ENCODE results near the gene PRKAG2. TPM values are rescaled to one million over a fixed set of nuclear protein-coding genes. Genes with fewer than 3 reads are reported as not detected.
A peak's percentile ranks its signal among the peaks of the same experiment; 100 is the strongest.

The PRKAG2 gene
- polyA plus RNA-seq, 1 of the 3 experiments (the other 2 are of a cell fraction) = 51.6 TPM

DNA sequence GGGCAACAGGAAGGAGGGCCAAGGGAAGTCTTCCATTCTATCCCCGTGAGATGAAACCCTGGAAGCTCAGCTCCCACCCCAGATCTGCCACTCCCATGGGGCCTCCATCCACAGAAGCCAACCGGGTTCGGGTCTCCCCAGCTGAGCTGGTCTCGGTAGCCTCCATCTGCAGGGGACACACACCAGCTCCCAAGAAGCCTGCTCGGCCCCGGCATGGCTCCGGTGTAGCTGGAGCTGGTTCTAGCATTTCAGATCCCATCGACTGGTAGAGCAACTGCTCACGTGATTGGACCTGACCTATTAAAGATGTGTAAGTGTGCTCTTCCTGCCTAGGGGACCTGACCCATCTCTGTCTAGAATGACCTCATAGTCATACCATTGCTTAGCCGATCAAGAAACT lies 138.0 kb downstream of the PRKAG2 start (continued):
- TF ChIP-seq TEAD4 (IDR thresholded peaks at IDR 0.05; ENCODE audit: borderline replicate concordance, insufficient read depth) (no peak), RAD21 (IDR thresholded peaks at IDR 0.05; ENCODE audit: low read length) (no peak), USF1 (IDR thresholded peaks at IDR 0.05; ENCODE audit: borderline replicate concordance, low read depth) (no peak), MAX (IDR thresholded peaks at IDR 0.05; ENCODE audit: low read depth) (no peak), SIN3A (IDR thresholded peaks at IDR 0.05; ENCODE audit: borderline replicate concordance, low read depth, low read length) (no peak), POLR2AphosphoS5 (IDR thresholded peaks at IDR 0.05; ENCODE audit: low read depth, low read length) (no peak)
- TF ChIP-seq, protein P1, sequence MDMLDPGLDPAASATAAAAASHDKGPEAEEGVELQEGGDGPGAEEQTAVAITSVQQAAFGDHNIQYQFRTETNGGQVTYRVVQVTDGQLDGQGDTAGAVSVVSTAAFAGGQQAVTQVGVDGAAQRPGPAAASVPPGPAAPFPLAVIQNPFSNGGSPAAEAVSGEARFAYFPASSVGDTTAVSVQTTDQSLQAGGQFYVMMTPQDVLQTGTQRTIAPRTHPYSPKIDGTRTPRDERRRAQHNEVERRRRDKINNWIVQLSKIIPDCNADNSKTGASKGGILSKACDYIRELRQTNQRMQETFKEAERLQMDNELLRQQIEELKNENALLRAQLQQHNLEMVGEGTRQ (IDR thresholded peaks at IDR 0.05; ENCODE audit: borderline replicate concordance, low read depth, low read length) = no peak

GRCh38 chr7:151736403-151736909 lies 140.5 kb downstream of the PRKAG2 start:
- H3K27me3 ChIP-seq (ENCODE audit: insufficient read depth) = no peaks in the 10 kb centered on the region
- ChIA-PET CTCF (interaction anchor here (0.6 to 10.8 kb wide), 13 partner anchors 8 to 768 kb away, joined by 3 to 100 read pairs (median 3); no protein-coding TSS in a partner anchor), POLR2A (no interaction called here)
- no peaks in the 10 kb centered on the region for H3K9me2 ChIP-seq
- no peaks in the 10 kb centered on the region for H3K36me3 ChIP-seq (replicated peaks in 1 of 2; ENCODE audit: control insufficient read depth in 1 of 2, insufficient read depth in 2 of 2, low read length in 1 of 2)
- H3K4me2 ChIP-seq = peak overlapping the region; percentile 63
- WGBS (ENCODE audit: low lambda C conversion rate) = 4% methylated on average over 10 of the region's 10 CpGs
- peak overlapping the region; percentile 57; the same call in 1 of the 2 replicates for H2AFZ ChIP-seq (ENCODE audit: low read depth)
- peaks cover 6 to 14% of the 10 kb centered on the region in 2 experiments; a peak in 3 of 4 replicates for H3K4me1 ChIP-seq (ENCODE audit: control insufficient read depth in 1 of 2, insufficient read depth in 2 of 2, low read depth in 1 of 2, low read length in 1 of 2)
- H3K27ac ChIP-seq (ENCODE audit: low read depth in 2 of 2, low read length in 1 of 2) = peak overlapping the region; percentile 39 to 76; a peak in 3 of 4 replicates
- DNase-seq = peak; percentile 76
- no peaks in the 10 kb centered on the region for H3K9me3 ChIP-seq
- H3K4me3 ChIP-seq (ENCODE audit: low read depth in 2 of 2, low read length in 1 of 2) = peak overlapping the region; percentile 27 to 48; a peak in 3 of 4 replicates
- H4K20me1 ChIP-seq (ENCODE audit: insufficient read depth) = no peaks in the 10 kb centered on the region
- H3K9ac ChIP-seq = peak overlapping the region; percentile 43; the same call in 1 of the 2 replicates
- no peaks in the 10 kb centered on the region for H3K79me2 ChIP-seq (ENCODE audit: insufficient read depth)
- H3F3A ChIP-seq (replicated peaks; ENCODE audit: insufficient read depth) = peaks cover 9% of the 10 kb centered on the region
- TF ChIP-seq ELF1 (IDR thresholded peaks at IDR 0.05) (no peak), SIN3A (IDR thresholded peaks at IDR 0.05; ENCODE audit: borderline replicate concordance, low read depth, low read length) (no peak), EZH2phosphoT487 (IDR thresholded peaks at IDR 0.05; ENCODE audit: borderline replicate concordance, low read depth) (no peak), MEF2A (IDR thresholded peaks at IDR 0.05; ENCODE audit: borderline replicate concordance, low read depth) (peak; percentile 60; the same call in 1 of the 2 replicates), NRF1 (IDR thresholded peaks at IDR 0.05; ENCODE audit: low read depth, low read length) (no peak), TCF12 (IDR thresholded peaks at IDR 0.05) (peak; percentile 79), GATA2 (CRISPR knock-in tag; IDR thresholded peaks at IDR 0.05) (no peak), IRF3 (IDR thresholded peaks at IDR 0.05; ENCODE audit: low read depth, low read length) (no peak), FOSL2 (IDR thresholded peaks at IDR 0.05; ENCODE audit: borderline replicate concordance, low read depth) (peak; percentile 65; the same call in 1 of the 2 replicates), CHD2 (IDR thresholded peaks at IDR 0.05; ENCODE audit: low read length, partially characterized antibody) (no peak), NFIC (IDR thresholded peaks at IDR 0.05; ENCODE audit: borderline replicate concordance) (peak; percentile 87), TEAD4 (IDR thresholded peaks at IDR 0.05; ENCODE audit: borderline replicate concordance, insufficient read depth) (peak; percentile 72), USF1 (IDR thresholded peaks at IDR 0.05; ENCODE audit: borderline replicate concordance, low read depth) (peak; percentile 46; the same call in 1 of the 2 replicates), TAF1 (IDR thresholded peaks at IDR 0.05; ENCODE audit: borderline replicate concordance, low read depth, low read length) (peak; percentile 75; the same call in 1 of the 2 replicates), JUND (IDR thresholded peaks at IDR 0.05) (peak; percentile 55; the same call in 1 of the 2 replicates), PBX3 (IDR thresholded peaks at IDR 0.05) (peak; percentile 95), GABPA (IDR thresholded peaks at IDR 0.05; ENCODE audit: low read depth) (no peak), FOXM1 (IDR thresholded peaks at IDR 0.05; ENCODE audit: low read depth) (no peak; the same call in 1 of the 2 replicates)
- TF ChIP-seq, protein P2, sequence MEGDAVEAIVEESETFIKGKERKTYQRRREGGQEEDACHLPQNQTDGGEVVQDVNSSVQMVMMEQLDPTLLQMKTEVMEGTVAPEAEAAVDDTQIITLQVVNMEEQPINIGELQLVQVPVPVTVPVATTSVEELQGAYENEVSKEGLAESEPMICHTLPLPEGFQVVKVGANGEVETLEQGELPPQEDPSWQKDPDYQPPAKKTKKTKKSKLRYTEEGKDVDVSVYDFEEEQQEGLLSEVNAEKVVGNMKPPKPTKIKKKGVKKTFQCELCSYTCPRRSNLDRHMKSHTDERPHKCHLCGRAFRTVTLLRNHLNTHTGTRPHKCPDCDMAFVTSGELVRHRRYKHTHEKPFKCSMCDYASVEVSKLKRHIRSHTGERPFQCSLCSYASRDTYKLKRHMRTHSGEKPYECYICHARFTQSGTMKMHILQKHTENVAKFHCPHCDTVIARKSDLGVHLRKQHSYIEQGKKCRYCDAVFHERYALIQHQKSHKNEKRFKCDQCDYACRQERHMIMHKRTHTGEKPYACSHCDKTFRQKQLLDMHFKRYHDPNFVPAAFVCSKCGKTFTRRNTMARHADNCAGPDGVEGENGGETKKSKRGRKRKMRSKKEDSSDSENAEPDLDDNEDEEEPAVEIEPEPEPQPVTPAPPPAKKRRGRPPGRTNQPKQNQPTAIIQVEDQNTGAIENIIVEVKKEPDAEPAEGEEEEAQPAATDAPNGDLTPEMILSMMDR (IDR thresholded peaks at IDR 0.05) = peak; percentile 48
- TF ChIP-seq, protein P1 (IDR thresholded peaks at IDR 0.05; ENCODE audit: borderline replicate concordance, low read depth, low read length) = no peak
